ENCODE results near the gene SLC16A8.

DNA sequence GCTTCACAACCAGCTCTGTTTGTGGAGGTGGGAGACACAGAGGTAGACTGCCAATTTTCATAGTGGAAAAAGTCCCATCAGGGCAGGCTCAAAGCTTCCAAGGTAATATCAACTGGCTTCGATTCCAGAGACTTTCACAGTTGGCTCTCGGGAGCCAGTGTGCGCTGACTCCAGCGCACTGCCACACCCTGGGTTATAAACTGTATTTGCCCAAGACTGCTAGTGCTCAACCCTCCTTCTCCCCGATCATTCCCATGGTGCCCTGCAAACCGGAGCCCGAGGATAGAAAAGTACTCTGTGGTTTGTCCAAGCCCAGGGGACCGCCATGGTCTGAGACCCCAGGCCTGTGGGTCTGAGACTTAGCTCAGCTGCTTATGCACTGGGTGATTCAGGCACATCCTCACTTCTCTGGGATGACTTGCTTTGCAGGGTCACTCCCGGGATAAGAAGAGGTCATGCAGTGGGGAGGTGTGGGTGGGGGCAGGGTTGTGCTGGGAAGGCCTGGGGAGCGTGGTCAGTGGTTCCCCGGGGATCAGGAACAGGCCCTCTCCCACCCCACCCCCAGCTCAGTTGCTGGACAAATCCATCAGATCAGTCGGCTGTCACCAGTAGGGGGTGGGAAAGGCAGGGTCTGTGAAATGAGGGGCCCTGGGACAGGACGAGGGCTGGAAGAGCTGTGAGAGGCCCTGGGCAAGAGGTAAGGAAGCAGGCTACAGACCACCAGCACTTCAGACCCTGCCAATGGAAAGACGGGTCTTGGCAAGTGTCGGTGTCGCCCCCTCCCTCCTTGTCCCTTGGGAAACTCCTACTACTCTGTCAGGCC is 53.5 kb downstream of the SLC16A8 start:
- TF ChIP-seq, protein P1, sequence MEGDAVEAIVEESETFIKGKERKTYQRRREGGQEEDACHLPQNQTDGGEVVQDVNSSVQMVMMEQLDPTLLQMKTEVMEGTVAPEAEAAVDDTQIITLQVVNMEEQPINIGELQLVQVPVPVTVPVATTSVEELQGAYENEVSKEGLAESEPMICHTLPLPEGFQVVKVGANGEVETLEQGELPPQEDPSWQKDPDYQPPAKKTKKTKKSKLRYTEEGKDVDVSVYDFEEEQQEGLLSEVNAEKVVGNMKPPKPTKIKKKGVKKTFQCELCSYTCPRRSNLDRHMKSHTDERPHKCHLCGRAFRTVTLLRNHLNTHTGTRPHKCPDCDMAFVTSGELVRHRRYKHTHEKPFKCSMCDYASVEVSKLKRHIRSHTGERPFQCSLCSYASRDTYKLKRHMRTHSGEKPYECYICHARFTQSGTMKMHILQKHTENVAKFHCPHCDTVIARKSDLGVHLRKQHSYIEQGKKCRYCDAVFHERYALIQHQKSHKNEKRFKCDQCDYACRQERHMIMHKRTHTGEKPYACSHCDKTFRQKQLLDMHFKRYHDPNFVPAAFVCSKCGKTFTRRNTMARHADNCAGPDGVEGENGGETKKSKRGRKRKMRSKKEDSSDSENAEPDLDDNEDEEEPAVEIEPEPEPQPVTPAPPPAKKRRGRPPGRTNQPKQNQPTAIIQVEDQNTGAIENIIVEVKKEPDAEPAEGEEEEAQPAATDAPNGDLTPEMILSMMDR (IDR thresholded peaks at IDR 0.05), result no peak
- TF ChIP-seq POLR2A (IDR thresholded peaks at IDR 0.05), result no peak

All from adrenal gland (tissue), 5 donors.